ENCODE data around the gene CEMIP. TPM values are rescaled to one million over a fixed set of nuclear protein-coding genes. Genes with fewer than 3 reads are reported as not detected.

The CEMIP gene
- total RNA-seq, 1 experiment from 2014 or later = 0.07 TPM

GRCh38 chr15:80931721-80932512 lies 152.7 kb downstream of the CEMIP start:
- Mint-ChIP-seq H3K9me3 (ENCODE audit: unreplicated experiment) (no peaks in the 10 kb centered on the region), H3K4me3 (ENCODE audit: unreplicated experiment) (no peak overlapping the region), H3K36me3 (ENCODE audit: insufficient read depth, unreplicated experiment) (no peaks in the 10 kb centered on the region), H3K27ac (ENCODE audit: unreplicated experiment) (no peak overlapping the region), H3K4me1 (ENCODE audit: low read depth, unreplicated experiment) (peaks cover 5% of the 10 kb centered on the region), H3K27me3 (ENCODE audit: insufficient read depth, unreplicated experiment) (no peaks in the 10 kb centered on the region)
- ChIA-PET POLR2A (no interaction called here), CTCF (no interaction called here)
- DNase-seq = no peak
- Histone ChIP-seq H3K36me3 (ENCODE audit: control insufficient read depth, insufficient read depth, low read length) (no peaks in the 10 kb centered on the region), H3K9me3 (no peaks in the 10 kb centered on the region), H3K4me3 (ENCODE audit: low read depth, low read length) (no peak overlapping the region), H3K4me1 (0 out of 2 replicates have a peak, but pooled peaks cover 3% of the 10 kb centered on the region), H3K27me3 (replicated peaks; ENCODE audit: control insufficient read depth, insufficient read depth, low read length) (no peaks in the 10 kb centered on the region)
- intact Hi-C loops (cut with micrococcal nuclease; ENCODE audit: unreplicated experiment) = no loop called here
- TF ChIP-seq CTCF (IDR thresholded peaks at IDR 0.05; ENCODE audit: insufficient read depth in 1 of 2, low read depth in 1 of 2, low read length in 1 of 2, severe bottlenecking in 1 of 2, unreplicated experiment in 1 of 2) = no peak
- BruUV-seq (replicated peaks) = no TSS peak

- CTCF ChIA-PET = no interaction called here
- H3K27ac Mint-ChIP-seq (ENCODE audit: unreplicated experiment) = no peak overlapping the region
- no peaks in the 10 kb centered on the region for H3K27me3 Mint-ChIP-seq (ENCODE audit: insufficient read depth, unreplicated experiment)
- H3K4me3 Mint-ChIP-seq (ENCODE audit: unreplicated experiment) = no peak overlapping the region
- H3K4me1 ChIP-seq = 0 out of 2 replicates have a peak, but pooled peaks cover 3% of the 10 kb centered on the region
- POLR2A ChIA-PET = no interaction called here
- no peak overlapping the region for H3K4me3 ChIP-seq (ENCODE audit: low read depth, low read length)
- no peaks in the 10 kb centered on the region for H3K9me3 ChIP-seq
- H3K27me3 ChIP-seq (replicated peaks; ENCODE audit: control insufficient read depth, insufficient read depth, low read length) = no peaks in the 10 kb centered on the region
- no peak for TF ChIP-seq CTCF (IDR thresholded peaks at IDR 0.05; ENCODE audit: insufficient read depth in 1 of 2, low read depth in 1 of 2, low read length in 1 of 2, severe bottlenecking in 1 of 2, unreplicated experiment in 1 of 2)
- H3K4me1 Mint-ChIP-seq (ENCODE audit: low read depth, unreplicated experiment) = peaks cover 5% of the 10 kb centered on the region
- no peak for DNase-seq
- no peaks in the 10 kb centered on the region for H3K36me3 ChIP-seq (ENCODE audit: control insufficient read depth, insufficient read depth, low read length)
- intact Hi-C loops (cut with micrococcal nuclease; ENCODE audit: unreplicated experiment) = no loop called here
- BruUV-seq (replicated peaks) = no TSS peak
- H3K9me3 Mint-ChIP-seq (ENCODE audit: unreplicated experiment) = no peaks in the 10 kb centered on the region
- no peaks in the 10 kb centered on the region for H3K36me3 Mint-ChIP-seq (ENCODE audit: insufficient read depth, unreplicated experiment)
Observed at GRCh38 chr15:80932513-80932815, 153.3 kb downstream of the CEMIP start.

- H3K27ac Mint-ChIP-seq (ENCODE audit: unreplicated experiment) = no peak overlapping the region
- Histone ChIP-seq H3K4me3 (ENCODE audit: low read depth, low read length) (no peak overlapping the region), H3K27me3 (replicated peaks; ENCODE audit: control insufficient read depth, insufficient read depth, low read length) (no peaks in the 10 kb centered on the region), H3K36me3 (ENCODE audit: control insufficient read depth, insufficient read depth, low read length) (no peaks in the 10 kb centered on the region), H3K9me3 (no peaks in the 10 kb centered on the region), H3K4me1 (0 out of 2 replicates have a peak, but pooled peaks cover 3% of the 10 kb centered on the region)
- no peaks in the 10 kb centered on the region for H3K27me3 Mint-ChIP-seq (ENCODE audit: insufficient read depth, unreplicated experiment)
- no peak for TF ChIP-seq CTCF (IDR thresholded peaks at IDR 0.05; ENCODE audit: insufficient read depth in 1 of 2, low read depth in 1 of 2, low read length in 1 of 2, severe bottlenecking in 1 of 2, unreplicated experiment in 1 of 2)
- POLR2A ChIA-PET = no interaction called here
- no peaks in the 10 kb centered on the region for H3K9me3 Mint-ChIP-seq (ENCODE audit: unreplicated experiment)
- no peak overlapping the region for H3K4me3 Mint-ChIP-seq (ENCODE audit: unreplicated experiment)
- no peak for DNase-seq
- no peaks in the 10 kb centered on the region for H3K36me3 Mint-ChIP-seq (ENCODE audit: insufficient read depth, unreplicated experiment)
- CTCF ChIA-PET = no interaction called here
- H3K4me1 Mint-ChIP-seq (ENCODE audit: low read depth, unreplicated experiment) = peaks cover 5% of the 10 kb centered on the region
- no TSS peak for BruUV-seq (replicated peaks)
- intact Hi-C loops (cut with micrococcal nuclease; ENCODE audit: unreplicated experiment) = no loop called here
Observed at GRCh38 chr15:80932989-80933388, 153.8 kb downstream of the CEMIP start.
